Measurements from ENCODE around the gene KAZALD1.

Gene KAZALD1

DNA sequence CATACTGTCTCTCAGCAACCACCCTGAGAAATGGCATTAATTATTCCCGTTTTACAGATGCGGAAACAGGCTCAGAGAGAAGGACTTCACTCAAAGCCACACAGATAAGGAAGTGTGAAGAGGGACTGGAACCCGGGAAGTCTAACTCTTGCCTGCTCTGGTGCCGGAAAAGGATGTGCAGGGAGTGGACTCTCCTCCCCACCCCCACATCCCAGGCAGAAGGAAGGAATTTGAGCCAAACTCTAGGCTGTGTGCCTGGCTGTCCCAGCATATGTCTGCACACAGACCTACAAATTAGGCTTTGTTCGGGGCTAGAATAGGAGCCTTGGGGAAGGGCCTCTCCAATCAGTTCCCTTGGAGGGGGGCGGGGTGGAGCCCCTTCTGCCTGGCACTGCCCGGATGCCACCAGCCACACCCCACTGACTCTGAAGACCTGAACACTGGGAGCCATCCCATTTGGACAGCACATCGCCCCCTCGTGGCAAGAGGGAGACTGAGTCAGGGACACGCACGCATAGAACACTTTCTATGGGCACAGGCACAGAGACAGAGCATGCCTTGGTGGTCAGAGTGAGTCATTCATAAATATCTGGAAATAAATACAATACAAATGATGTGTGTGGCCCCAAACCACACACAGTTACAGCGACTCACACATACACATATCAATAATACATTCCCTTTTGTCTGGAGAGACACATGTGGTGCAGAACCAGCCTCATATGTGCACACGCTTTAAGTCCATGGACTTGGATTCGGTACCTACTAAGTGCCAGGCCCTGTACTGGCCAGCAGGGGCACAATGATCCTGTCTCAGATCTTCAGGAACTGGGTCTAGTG, 49.0 kb upstream of the KAZALD1 start (continued):
- TF ChIP-seq, protein P1, sequence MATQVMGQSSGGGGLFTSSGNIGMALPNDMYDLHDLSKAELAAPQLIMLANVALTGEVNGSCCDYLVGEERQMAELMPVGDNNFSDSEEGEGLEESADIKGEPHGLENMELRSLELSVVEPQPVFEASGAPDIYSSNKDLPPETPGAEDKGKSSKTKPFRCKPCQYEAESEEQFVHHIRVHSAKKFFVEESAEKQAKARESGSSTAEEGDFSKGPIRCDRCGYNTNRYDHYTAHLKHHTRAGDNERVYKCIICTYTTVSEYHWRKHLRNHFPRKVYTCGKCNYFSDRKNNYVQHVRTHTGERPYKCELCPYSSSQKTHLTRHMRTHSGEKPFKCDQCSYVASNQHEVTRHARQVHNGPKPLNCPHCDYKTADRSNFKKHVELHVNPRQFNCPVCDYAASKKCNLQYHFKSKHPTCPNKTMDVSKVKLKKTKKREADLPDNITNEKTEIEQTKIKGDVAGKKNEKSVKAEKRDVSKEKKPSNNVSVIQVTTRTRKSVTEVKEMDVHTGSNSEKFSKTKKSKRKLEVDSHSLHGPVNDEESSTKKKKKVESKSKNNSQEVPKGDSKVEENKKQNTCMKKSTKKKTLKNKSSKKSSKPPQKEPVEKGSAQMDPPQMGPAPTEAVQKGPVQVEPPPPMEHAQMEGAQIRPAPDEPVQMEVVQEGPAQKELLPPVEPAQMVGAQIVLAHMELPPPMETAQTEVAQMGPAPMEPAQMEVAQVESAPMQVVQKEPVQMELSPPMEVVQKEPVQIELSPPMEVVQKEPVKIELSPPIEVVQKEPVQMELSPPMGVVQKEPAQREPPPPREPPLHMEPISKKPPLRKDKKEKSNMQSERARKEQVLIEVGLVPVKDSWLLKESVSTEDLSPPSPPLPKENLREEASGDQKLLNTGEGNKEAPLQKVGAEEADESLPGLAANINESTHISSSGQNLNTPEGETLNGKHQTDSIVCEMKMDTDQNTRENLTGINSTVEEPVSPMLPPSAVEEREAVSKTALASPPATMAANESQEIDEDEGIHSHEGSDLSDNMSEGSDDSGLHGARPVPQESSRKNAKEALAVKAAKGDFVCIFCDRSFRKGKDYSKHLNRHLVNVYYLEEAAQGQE (tag by site-specific recombination; IDR thresholded peaks at IDR 0.05): no peak
- TF ChIP-seq ZNF830 (tag by site-specific recombination; IDR thresholded peaks at IDR 0.05; ENCODE audit: low read depth) (no peak), ZFP37 (tag by site-specific recombination; IDR thresholded peaks at IDR 0.05) (no peak), ZNF157 (tag by site-specific recombination; IDR thresholded peaks at IDR 0.05) (no peak), ZFP69B (tag by site-specific recombination; IDR thresholded peaks at IDR 0.05) (no peak), ZNF521 (tag by site-specific recombination; IDR thresholded peaks at IDR 0.05) (no peak), ZNF426 (tag by site-specific recombination; IDR thresholded peaks at IDR 0.05) (no peak), KLF7 (tag by site-specific recombination; IDR thresholded peaks at IDR 0.05; ENCODE audit: borderline replicate concordance) (no peak), MYNN (tag by site-specific recombination; IDR thresholded peaks at IDR 0.05; ENCODE audit: borderline replicate concordance) (no peak), KLF16 (tag by site-specific recombination; IDR thresholded peaks at IDR 0.05) (peak; percentile 60; the same call in 1 of the 2 replicates), ZNF416 (tag by site-specific recombination; IDR thresholded peaks at IDR 0.05) (no peak), ZNF140 (tag by site-specific recombination; IDR thresholded peaks at IDR 0.05) (no peak), ZNF274 (IDR thresholded peaks at IDR 0.05; ENCODE audit: low read length) (no peak), ZNF274 (tag by site-specific recombination; IDR thresholded peaks at IDR 0.05; ENCODE audit: borderline replicate concordance) (no peak), GLI4 (tag by site-specific recombination; IDR thresholded peaks at IDR 0.05) (no peak), ZNF626 (tag by site-specific recombination; IDR thresholded peaks at IDR 0.05) (no peak), ZNF24 (tag by site-specific recombination; IDR thresholded peaks at IDR 0.05) (no peak)
- TF ChIP-seq, protein P2, sequence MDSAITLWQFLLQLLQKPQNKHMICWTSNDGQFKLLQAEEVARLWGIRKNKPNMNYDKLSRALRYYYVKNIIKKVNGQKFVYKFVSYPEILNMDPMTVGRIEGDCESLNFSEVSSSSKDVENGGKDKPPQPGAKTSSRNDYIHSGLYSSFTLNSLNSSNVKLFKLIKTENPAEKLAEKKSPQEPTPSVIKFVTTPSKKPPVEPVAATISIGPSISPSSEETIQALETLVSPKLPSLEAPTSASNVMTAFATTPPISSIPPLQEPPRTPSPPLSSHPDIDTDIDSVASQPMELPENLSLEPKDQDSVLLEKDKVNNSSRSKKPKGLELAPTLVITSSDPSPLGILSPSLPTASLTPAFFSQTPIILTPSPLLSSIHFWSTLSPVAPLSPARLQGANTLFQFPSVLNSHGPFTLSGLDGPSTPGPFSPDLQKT (IDR thresholded peaks at IDR 0.05; ENCODE audit: borderline replicate concordance, low read depth, low read length): no peak
- TF ChIP-seq, protein P3, sequence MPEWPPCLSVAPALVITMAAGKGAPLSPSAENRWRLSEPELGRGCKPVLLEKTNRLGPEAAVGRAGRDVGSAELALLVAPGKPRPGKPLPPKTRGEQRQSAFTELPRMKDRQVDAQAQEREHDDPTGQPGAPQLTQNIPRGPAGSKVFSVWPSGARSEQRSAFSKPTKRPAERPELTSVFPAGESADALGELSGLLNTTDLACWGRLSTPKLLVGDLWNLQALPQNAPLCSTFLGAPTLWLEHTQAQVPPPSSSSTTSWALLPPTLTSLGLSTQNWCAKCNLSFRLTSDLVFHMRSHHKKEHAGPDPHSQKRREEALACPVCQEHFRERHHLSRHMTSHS (tag by site-specific recombination; IDR thresholded peaks at IDR 0.05): no peak
- TF ChIP-seq, protein P4, sequence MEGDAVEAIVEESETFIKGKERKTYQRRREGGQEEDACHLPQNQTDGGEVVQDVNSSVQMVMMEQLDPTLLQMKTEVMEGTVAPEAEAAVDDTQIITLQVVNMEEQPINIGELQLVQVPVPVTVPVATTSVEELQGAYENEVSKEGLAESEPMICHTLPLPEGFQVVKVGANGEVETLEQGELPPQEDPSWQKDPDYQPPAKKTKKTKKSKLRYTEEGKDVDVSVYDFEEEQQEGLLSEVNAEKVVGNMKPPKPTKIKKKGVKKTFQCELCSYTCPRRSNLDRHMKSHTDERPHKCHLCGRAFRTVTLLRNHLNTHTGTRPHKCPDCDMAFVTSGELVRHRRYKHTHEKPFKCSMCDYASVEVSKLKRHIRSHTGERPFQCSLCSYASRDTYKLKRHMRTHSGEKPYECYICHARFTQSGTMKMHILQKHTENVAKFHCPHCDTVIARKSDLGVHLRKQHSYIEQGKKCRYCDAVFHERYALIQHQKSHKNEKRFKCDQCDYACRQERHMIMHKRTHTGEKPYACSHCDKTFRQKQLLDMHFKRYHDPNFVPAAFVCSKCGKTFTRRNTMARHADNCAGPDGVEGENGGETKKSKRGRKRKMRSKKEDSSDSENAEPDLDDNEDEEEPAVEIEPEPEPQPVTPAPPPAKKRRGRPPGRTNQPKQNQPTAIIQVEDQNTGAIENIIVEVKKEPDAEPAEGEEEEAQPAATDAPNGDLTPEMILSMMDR (tag by site-specific recombination; IDR thresholded peaks at IDR 0.05): peak; percentile 98
- TF ChIP-seq, protein P5, sequence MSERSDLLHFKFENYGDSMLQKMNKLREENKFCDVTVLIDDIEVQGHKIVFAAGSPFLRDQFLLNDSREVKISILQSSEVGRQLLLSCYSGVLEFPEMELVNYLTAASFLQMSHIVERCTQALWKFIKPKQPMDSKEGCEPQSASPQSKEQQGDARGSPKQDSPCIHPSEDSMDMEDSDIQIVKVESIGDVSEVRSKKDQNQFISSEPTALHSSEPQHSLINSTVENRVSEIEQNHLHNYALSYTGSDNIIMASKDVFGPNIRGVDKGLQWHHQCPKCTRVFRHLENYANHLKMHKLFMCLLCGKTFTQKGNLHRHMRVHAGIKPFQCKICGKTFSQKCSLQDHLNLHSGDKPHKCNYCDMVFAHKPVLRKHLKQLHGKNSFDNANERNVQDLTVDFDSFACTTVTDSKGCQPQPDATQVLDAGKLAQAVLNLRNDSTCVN (tag by site-specific recombination; optimal IDR thresholded peaks at IDR 0.05): peak; percentile 15

All from HEK293 (cell line).